ENCODE data around the gene ADD1. TPM values are rescaled to one million over a fixed set of nuclear protein-coding genes. Genes with fewer than 3 reads are reported as not detected.
A peak's percentile ranks its signal among the peaks of the same experiment; 100 is the strongest.

Gene ADD1
- total RNA-seq, 2 donors from 2014 or later = 281 to 282 TPM

DNA sequence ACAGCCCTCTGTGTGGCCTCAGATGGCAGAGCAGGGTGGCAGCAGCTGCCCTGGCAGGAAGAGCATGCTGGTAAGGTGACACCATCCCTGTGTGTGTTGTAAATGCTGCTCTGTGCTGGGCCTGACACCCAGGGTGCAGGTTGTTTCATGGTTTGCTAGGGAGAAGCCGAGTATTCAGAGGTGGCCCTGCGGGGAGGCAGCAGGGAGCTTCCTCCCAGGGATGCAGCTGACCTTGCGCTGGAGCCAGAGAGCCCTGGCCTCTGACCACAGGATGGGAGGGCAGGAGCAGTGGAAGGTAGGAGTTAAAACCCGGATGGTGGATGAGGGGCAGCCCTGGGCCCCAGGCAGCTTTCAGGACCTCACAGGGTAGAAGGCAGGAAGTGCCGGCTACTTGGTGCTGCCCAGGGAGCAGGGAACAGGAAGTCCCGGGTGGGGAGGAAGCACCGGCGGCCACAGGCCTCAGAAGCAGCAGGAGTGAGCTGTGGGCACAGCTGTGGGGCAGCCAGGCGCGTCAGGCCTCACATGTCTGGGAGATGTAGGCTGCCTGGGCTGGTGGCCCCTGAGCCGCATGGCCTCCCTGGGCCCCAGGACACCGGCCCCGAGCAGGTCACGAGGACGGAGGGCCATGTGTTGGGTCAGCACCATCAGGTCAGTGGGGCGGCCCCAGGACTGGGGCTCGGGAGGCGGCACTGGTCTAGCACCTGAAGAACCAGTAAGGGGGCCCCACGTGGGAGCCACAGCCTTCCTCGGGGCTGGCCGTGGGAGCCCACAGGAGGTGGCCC lies 31.6 kb upstream of the ADD1 start:
- Mint-ChIP-seq H3K4me3 (peak overlapping the region; percentile 91 to 95), H3K9me3 (no peaks in the 10 kb centered on the region), H3K36me3 (ENCODE audit: insufficient read depth in 2 of 2) (peaks cover 5 to 7% of the 10 kb centered on the region in 2 donors), H3K27me3 (ENCODE audit: low read depth) (no peaks in the 10 kb centered on the region), H3K27ac (peak overlapping the region; percentile 99), H3K4me1 (ENCODE audit: low read depth) (peaks cover 54% of the 10 kb centered on the region)
- ATAC-seq (replicated peaks in 1 of 2) (peak; percentile 78 to 81), DNase-seq (peak; percentile 77)

DNA sequence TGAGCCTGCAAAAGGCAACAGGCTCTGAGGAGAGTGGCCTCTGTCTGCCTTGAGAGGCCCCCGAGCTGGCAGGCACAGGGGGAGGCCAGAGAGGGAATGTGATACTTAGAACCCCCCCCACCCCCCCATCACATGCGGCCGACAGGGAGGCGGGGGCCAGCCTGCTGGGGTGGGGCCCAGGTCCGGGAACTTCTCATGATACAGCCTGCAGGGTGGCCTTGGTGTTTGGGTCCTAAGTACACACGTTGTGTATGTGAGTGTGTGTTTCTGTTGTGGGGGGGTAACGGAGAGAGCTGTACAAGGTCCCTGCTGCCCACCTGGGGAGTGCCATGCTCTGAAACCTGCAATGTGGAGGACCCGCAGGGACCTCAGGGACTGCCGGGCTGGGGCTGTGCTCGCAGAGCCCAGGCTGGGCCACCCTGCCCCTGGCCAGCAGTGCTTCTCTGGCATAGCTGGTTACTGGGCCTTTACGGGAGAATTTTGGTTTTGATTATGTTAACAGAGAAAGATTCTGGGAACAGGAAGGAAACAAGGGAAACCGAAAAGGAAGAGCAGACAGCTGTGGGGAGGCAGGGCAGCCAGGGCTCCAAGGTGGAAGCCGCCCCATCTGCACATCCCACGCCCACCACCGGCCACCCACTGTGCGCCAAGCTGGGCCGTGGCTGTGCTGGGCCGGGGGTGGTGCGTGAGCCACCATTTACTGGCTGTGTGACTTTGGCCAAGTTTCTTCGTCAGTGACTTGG lies 30.9 kb upstream of the ADD1 start:
- H3K36me3 Mint-ChIP-seq (ENCODE audit: insufficient read depth in 2 of 2) = peaks cover 5 to 7% of the 10 kb centered on the region in 2 donors
- ATAC-seq (replicated peaks in 1 of 2) = peak; percentile 22 to 28
- peak; percentile 40 to 41 for DNase-seq

DNA sequence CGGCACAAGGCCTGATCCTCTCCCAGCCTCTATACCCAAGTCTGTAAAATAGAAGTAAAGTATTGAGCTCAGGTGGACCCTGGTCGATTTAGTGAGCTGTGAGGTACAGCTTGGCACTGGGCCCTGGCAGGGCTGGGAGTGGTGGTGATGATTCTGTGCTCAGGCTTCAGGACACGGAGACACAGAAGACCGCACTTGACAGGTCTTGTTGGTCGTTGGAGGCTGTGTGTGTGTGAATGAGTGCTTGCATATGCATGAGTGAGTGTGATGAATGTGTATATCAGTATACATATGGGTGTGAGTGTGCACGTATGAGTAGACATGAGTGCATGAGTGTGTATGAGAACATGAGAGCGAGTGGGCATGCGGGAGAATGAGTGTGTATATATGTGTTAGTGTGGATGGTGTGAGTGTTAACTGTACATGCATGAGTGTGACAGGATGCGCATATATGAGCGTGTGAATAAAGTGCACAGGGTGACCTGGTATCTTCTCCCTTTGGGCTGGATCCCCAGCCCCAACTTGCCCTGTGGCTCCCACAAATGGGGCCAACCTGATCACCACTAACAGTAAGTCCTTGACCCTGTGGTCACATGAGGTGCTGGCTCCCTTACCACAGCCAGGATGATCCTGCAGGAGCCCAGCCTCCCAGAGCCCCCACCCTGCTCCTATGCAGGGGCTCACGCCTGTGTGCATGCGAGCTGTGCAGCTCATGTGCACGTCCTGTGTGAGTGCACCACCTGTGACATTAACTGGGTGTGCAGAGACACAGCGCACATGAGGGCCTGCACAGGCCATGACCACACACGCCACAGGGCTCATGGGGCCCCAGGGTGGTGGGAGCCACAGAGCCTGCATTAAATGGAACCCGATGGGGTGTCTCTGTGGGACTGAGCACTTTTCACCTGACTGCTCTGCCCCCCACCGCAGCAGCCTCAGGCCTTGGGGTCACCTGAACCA lies 29.9 kb upstream of the ADD1 start:
- Mint-ChIP-seq H3K36me3 (ENCODE audit: insufficient read depth in 2 of 2) (peaks cover 5 to 7% of the 10 kb centered on the region in 2 donors), H3K27me3 (ENCODE audit: low read depth) (no peaks in the 10 kb centered on the region), H3K4me3 (peak overlapping the region; percentile 91 to 95), H3K4me1 (ENCODE audit: low read depth) (peaks cover 61% of the 10 kb centered on the region), H3K9me3 (no peaks in the 10 kb centered on the region), H3K27ac (peak overlapping the region; percentile 10)
- peak; percentile 12 to 22 for ATAC-seq (replicated peaks in 1 of 2)
- no peak for DNase-seq

More for the DNA sequence above, 30.9 kb upstream of the ADD1 start:
- Mint-ChIP-seq H3K4me1 (ENCODE audit: low read depth) (peaks cover 61% of the 10 kb centered on the region), H3K9me3 (no peaks in the 10 kb centered on the region), H3K4me3 (peak overlapping the region; percentile 91 to 95), H3K27me3 (ENCODE audit: low read depth) (no peaks in the 10 kb centered on the region), H3K27ac (peak overlapping the region; percentile 99)

DNA sequence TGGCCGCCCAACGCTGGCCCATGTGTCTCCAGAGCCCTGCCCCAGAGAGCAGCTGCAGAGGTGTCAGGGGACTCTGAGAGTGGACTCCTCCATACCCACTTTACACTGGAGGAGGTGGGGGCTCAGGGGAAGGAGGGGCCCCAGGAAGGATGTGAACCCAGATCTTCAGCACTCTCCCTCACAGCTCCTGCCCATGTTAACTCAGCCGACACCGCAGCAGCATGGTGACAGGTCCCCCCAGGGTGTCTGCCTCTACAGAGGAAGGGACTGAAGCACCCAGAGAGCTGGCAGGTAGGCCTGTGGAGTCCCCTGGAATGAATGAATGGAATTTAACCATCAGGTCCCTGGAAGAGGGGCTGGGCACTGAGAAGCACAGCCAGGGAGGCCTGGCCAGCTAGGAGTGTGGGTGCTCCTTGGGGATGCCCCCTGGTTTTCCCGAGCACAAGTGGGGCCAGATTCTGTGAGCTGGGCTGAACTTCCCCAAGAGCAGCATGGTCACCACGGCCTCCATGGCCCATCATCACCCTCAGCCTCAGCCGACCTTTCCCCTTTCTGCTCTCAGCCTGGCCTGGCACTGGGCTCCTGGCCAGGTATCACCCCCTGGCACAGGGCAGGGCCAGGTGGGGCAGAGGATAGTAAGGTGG lies 28.9 kb upstream of the ADD1 start:
- ATAC-seq (replicated peaks in 1 of 2) = no peak
- H3K4me3 Mint-ChIP-seq = peak overlapping the region; percentile 91 to 95
- no peak for DNase-seq
- H3K27ac Mint-ChIP-seq = no peak overlapping the region
- no peaks in the 10 kb centered on the region for H3K27me3 Mint-ChIP-seq (ENCODE audit: low read depth)
- H3K36me3 Mint-ChIP-seq (ENCODE audit: insufficient read depth in 2 of 2) = peaks cover 7 to 8% of the 10 kb centered on the region in 2 donors
- H3K4me1 Mint-ChIP-seq (ENCODE audit: low read depth) = peaks cover 70% of the 10 kb centered on the region
- H3K9me3 Mint-ChIP-seq = no peaks in the 10 kb centered on the region

DNA sequence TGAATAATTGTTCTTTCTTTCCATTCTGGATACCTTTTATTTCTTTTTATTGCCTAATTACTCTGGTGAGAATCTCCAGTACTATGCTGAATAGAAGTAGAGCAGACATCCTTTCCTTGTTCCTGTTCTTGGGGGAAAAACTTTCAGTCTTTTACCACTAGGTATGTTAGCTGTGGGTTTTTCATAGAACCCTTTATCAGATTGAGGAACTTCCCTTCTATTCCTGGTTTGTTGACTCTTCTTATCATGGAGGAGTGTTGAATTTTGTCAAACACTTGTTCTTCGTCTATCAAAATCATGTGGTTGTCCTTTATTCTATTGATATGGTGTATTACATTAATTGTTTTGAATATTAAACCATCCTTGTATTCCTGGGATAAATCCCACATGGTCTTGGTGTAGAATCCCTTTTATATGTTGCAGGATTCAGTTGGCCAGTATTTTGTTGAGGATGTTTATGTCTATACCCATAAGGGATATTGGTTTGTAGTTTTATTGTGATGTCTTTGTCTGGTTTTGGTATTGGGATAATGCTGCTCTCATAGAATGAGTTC lies 27.2 kb upstream of the ADD1 start:
- no peak for ATAC-seq (replicated peaks in 1 of 2)
- peak overlapping the region; percentile 82 for H3K4me3 Mint-ChIP-seq
- H3K9me3 Mint-ChIP-seq = no peaks in the 10 kb centered on the region
- H3K27ac Mint-ChIP-seq = peak overlapping the region; percentile 23
- peaks cover 7 to 8% of the 10 kb centered on the region in 2 donors for H3K36me3 Mint-ChIP-seq (ENCODE audit: insufficient read depth in 2 of 2)
- no peak for DNase-seq
- H3K4me1 Mint-ChIP-seq (ENCODE audit: low read depth) = peaks cover 70% of the 10 kb centered on the region
- no peaks in the 10 kb centered on the region for H3K27me3 Mint-ChIP-seq (ENCODE audit: low read depth)

DNA sequence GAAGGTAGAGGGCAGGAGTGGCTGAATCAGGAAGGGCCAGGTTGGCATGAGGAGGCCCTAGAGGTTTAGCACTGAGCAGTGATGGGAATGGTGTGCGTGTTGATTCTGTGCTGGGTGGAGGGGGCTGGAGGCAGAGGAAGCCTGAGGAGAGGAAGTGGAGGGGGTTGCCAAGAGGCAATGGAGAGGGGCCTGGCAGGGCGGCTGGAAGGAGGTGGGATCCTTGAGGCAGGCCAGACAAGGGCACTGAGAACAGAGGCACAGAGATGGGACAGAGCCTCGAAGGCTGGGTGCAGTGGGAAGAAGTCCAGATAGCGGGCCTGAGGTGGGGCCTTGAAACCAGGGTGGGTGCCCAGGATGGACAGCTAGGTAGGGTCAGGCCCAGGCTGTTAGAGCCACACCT lies 26.5 kb upstream of the ADD1 start:
- ATAC-seq (replicated peaks in 1 of 2) (no peak), DNase-seq (no peak)
- no peaks in the 10 kb centered on the region for H3K9me3 Mint-ChIP-seq

DNA sequence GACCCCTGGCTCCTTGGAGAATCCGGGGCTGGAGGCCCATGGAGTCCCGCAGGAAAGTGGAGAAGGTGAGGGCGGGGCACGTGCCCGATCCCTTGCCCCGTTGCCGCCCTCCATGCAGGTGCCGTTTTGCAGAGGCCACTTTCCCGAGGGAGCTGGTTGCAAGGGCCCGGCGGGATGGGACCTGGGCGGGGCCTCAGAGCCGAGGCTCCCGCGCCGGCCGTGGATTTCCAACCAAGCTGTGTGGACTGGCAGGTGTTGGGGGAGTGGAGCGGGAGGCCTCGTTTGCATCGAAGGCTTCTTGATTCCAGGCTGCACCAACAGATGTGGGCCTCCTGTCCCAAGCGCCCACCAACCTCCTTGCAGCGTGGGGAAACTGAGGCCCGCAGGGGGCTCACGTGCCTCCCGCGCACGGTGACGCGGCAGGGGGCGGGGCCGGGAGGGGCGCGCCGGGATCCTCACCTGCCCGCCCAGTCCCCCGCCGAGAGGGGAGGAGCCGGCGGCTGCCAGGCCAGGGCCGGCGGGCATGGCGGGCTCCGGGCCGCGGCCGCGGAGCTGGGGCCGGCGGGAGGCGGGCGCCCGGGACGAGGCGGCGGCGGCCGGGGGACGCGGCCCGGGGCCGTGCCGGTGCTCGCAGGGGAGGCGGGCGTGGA lies 25.8 kb upstream of the ADD1 start:
- Mint-ChIP-seq H3K27ac (peak overlapping the region; percentile 4), H3K36me3 (ENCODE audit: insufficient read depth in 2 of 2) (peaks cover 2 to 8% of the 10 kb centered on the region in 2 donors), H3K27me3 (ENCODE audit: low read depth) (no peaks in the 10 kb centered on the region), H3K4me3 (peak overlapping the region; percentile 82), H3K4me1 (ENCODE audit: low read depth) (peaks cover 60% of the 10 kb centered on the region), H3K9me3 (no peaks in the 10 kb centered on the region)
- DNase-seq (peak in 1 of 2 donors; percentile 51), ATAC-seq (replicated peaks in 1 of 2) (peak; percentile 61 to 62)

More for the DNA sequence above, 26.5 kb upstream of the ADD1 start:
- H3K4me1 Mint-ChIP-seq (ENCODE audit: low read depth) = peaks cover 64% of the 10 kb centered on the region
- peak overlapping the region; percentile 14 for H3K27ac Mint-ChIP-seq
- H3K4me3 Mint-ChIP-seq = peak overlapping the region; percentile 82
- peaks cover 3 to 8% of the 10 kb centered on the region in 2 donors for H3K36me3 Mint-ChIP-seq (ENCODE audit: insufficient read depth in 2 of 2)
- no peaks in the 10 kb centered on the region for H3K27me3 Mint-ChIP-seq (ENCODE audit: low read depth)

DNA sequence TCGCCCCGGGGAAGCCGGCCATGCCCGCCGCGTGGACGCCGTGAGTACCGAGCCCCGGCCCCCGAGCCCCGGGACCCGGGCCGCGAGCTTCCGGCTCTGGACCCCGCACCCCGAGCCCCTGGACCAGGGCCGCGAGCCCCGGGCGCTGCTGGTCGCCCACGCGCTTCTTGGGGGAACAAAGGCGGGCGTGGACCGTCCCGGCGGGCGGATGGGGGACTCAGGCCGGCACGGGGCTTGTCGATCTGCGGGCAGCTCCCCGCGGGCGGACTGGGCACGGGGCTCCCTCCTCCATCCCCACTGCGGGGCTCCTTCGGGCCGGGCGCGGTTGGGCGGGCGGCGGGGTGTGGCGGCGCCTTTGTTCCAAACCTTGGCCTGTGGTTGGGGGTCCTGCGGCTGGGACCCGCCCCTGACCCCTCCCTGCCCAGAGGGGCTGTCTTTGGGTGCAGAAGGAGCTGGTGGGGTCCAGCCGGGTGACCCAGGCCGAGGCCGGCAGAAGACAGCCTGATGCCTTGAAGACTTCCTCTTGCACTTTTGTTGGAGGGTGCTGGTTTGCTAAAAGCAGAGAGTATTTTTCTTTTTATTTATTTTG lies 25.2 kb upstream of the ADD1 start:
- Mint-ChIP-seq H3K9me3 (no peaks in the 10 kb centered on the region), H3K4me3 (peak overlapping the region; percentile 68 to 70), H3K27ac (no peak overlapping the region), H3K27me3 (ENCODE audit: low read depth) (no peaks in the 10 kb centered on the region), H3K4me1 (ENCODE audit: low read depth) (peaks cover 54% of the 10 kb centered on the region), H3K36me3 (ENCODE audit: insufficient read depth in 2 of 2) (peaks cover 2 to 8% of the 10 kb centered on the region in 2 donors)
- ATAC-seq (replicated peaks in 1 of 2) (peak; percentile 37 to 53), DNase-seq (peak; percentile 29 to 39)

DNA sequence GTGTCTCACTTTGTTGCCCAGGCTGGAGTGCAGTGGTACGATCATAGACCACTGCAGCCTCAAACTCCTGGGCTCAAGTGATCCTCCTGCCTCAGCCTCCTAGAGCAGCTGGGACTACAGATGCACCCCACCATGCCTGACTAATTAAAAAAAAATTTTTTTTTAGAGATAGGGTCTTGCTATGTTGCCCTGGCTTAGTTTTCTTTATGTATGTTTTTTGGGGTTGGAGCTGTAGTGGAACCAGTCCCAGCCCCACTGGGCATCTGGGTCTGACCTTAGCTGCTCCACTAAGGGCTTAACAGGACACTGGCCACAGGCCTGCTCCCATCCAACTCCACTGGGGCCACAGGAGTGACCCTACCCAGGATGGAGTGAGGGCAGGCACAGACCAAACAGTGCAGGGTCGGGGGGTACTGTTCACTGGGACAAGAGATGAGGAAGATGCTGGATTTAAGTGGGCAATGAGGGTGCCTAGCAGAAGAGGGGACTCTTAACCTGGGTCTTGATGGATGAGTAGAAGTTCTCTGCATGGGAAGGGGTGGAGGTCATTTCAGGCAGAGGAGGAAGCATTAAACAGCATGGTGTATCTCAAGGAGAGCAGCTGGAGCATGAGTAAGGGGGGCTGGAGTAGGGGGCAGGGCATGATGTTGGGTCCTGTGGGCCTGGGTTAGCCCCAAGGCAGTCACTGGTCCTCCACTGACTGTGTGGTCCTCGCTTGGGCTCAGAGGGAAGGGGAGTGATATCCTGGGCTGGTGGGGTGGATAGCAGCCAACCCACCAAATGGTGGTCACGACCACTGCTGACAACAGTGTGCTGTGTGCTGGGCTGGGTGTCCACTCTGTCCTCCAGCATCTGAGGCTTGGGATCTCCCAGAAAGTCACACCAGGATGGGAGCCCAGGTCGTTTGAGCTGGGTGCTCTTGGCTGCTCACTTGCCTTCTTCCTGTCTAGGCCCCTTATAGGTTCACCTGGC lies 24.1 kb upstream of the ADD1 start:
- Mint-ChIP-seq H3K4me3 (peak overlapping the region; percentile 68 to 70), H3K27me3 (ENCODE audit: low read depth) (no peaks in the 10 kb centered on the region), H3K36me3 (ENCODE audit: insufficient read depth in 2 of 2) (peaks cover 0 to 7% of the 10 kb centered on the region in 2 donors), H3K27ac (peak overlapping the region; percentile 0), H3K4me1 (ENCODE audit: low read depth) (peaks cover 43% of the 10 kb centered on the region), H3K9me3 (no peaks in the 10 kb centered on the region)
- DNase-seq (no peak), ATAC-seq (replicated peaks in 1 of 2) (no peak)

DNA sequence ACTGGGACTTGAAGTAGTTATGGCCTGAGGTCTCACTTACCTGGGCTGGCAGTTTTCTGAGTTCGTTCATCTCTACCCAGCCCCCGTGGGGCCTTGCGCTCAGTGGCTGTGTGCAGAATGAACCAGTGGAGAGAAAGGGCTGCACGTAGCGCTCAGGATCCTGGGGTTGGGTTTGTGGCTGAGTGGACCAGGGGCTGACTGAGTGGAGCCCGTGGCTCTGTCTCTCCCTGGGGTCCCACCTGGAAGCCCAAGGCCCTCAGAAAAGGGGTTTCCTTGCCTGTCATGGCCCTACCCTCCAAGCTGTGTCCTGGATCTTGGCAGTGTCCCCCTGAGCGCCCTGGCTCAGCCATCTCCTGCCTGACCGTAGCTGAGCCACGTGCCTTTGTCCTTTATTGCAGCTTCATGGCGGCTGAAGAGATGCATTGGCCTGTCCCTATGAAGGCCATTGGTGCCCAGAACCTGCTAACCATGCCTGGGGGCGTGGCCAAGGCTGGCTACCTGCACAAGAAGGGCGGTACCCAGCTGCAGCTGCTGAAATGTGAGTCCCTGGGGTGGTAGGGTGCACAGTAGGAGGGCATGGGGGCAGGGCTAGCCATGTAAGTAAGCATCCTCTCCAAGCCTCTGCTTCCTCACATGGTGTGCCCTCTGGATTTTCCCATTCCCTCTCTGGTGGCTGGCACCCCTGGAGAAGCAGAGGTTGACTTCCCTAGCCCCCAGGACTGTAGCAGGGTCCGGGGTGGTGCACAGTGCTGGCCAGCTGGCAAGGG lies 23.2 kb upstream of the ADD1 start:
- H3K27me3 Mint-ChIP-seq (ENCODE audit: low read depth) = no peaks in the 10 kb centered on the region
- H3K27ac Mint-ChIP-seq = no peak overlapping the region
- peaks cover 3 to 13% of the 10 kb centered on the region in 2 donors for H3K36me3 Mint-ChIP-seq (ENCODE audit: insufficient read depth in 2 of 2)
- peaks cover 0 to 2% of the 10 kb centered on the region in 2 donors for H3K9me3 Mint-ChIP-seq
- peaks cover 34% of the 10 kb centered on the region for H3K4me1 Mint-ChIP-seq (ENCODE audit: low read depth)
- ATAC-seq (replicated peaks in 1 of 2) (no peak), DNase-seq (no peak)
- H3K4me3 Mint-ChIP-seq = peak overlapping the region in 1 of 2 donors; percentile 68

Measured in activated T-cell treated with anti-CD3 and anti-CD28 coated beads, Interleukin-2, amount 50 U/mL, for 72 hours (primary cell).